Measurements from ENCODE around the gene DLG5.
"Not testable (repeated sequence)": the region's sequence is repeated elsewhere in the genome, so short reads cannot be mapped to it uniquely, and the experiment has no call there.

Gene DLG5

DNA sequence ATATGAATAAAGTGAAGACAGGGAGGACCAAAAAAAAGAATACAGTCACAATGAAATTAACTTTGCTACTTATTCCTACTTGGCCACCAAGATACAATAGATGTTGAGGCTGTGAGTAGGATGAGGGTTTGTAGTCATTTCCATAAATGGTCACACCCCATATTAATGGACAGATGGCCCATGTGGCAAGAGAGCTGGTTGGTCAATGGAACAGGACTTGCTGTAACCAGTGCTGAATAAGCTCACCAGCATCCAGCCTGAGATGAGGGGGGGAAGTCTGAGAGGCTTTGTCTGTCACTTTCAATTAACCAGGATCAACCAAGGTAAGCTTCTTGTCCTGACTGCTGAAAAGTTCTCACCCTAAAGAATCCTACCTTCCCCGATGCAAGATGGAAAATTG, 158.5 kb downstream of the DLG5 start:
- no peak for DNase-seq (ENCODE audit: low spot score)

DNA sequence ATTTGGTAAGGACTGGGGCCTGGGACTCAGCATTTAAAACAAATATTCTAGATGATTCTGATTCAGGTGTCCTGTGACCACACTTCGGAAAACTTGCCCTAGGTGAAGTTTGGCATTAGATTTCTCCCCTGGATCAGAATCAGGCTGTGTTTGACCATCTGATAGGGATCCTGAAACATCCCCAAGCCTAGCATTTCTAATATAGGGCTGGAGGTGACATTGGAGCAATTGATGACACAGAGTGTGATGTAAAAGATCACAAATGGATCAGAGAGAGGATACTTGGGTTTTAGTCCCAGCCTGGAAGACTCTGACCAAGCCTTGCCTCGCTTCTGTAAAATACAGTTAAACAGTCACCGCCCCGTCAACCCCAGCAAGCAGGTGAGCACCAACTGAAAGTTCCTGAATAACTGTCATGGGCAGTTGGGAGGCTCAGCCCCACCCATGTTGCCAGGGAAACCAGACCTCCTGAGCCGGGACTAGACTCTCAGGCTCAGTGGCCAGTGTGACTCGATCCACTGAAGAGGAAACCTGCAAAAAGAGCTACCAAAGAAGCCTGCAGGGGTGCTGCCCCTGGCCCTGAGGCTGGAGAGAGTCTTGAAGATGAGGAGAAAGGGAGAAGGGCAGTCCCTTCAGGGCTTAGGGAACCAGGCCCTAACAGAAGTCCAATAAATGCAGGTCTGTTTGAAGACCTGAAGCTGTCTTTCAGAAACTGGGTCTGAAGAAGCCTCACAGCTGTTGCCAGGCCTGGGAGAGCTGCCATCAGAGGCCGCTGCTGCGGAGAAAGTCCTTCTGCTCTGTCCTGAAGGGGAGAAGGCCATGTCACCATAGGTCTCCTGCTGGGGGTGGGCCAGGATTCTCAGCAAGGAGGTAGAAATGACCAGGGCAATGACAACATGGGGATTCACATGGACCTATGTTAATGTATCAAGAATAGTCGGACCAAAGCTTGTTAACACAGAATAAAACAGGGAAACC, 162.8 kb downstream of the DLG5 start:
- no peak for DNase-seq (ENCODE audit: low spot score)

DNA sequence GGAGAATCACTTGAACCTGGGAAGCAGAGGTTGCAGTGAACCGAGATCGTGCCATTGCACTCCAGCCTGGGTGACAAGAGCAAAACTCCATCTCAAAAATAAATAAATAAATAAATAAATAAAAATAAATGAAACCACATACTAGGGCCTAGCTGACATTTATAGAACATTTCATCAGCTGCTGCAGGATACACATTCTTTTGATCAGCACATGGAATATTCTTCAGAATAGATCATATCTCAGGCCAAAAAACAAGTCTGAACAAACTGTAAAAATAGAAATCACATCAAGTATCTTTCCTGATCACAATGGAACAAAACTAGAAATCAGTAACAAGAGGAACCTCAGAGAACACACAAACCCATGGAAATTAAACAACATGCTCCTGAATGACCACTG, 168.1 kb downstream of the DLG5 start:
- DNase-seq (ENCODE audit: low spot score): not testable (repeated sequence)

DNA sequence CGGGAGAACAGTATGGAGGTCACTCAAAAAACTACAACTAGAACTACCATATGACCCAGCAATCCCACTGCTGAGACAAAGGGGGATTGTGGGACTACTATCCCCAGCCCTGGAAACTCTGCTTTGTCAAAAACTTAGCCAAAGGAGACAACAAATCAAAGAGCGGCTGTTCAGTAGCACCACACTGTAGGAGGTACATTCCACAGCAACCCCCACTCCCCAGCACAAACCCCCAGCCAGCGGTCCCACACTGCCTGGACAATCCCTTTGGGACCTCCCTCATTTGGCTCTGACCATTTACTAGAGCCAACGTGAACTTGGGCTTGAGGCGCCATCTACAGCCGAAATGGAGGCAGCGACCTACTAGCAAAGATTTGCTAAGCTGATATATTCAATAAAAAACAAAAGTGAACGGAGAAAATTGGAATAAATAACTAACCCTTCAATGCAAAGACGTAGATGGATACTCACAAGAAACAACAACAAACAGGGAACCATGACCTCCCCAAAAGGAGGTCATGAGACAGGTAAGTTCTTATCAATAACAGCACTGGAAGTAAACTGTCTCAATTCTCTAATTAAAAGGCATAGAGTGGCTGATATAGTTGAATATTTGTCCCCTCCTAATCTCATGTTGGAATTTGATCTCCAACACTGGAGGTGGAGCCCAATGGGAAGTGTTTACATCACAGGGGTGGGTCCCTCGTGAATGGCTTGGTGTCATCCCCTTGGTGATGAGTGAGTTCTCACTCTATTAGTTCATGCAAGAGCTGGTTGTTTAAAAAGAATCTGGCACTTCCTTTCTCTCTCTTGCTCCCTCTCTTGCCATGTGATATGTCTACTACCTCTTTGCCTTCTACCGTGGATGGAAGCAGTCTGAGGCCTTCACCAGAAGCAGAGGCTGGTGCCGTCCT, 170.0 kb downstream of the DLG5 start:
- DNase-seq (ENCODE audit: low spot score): no peak

DNA sequence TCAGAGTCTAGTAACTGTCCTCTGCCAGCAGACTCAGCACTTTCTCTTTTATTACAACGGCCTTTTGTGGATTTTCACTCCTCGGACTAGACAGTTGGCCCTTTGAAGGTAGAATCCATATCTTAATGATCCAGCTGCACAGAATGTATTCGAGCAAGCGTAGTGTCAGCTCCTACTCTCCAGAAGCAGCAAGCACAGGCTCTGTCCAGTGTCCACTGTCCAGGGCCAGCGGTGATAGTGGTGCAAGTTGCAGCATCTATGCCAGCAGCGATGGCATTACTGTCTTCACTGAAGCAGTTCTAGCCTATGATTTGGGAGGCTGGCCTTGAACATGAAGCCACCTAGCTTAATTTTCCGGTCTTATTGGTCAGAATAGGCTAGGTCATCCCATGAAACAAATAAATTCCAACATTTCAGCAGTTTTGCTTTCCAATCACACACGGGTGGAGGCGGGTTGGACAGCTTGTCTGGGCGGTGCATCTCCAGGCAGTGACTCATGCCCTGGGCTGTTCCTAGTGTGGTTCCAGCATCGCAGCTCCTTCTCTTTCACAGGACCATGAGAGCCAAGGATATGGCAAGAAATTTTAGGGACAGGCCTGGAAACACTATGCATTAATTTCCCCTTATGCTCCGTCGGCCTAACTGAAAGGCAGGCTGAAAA, 180.4 kb downstream of the DLG5 start:
- DNase-seq (ENCODE audit: low spot score): no peak

DNA sequence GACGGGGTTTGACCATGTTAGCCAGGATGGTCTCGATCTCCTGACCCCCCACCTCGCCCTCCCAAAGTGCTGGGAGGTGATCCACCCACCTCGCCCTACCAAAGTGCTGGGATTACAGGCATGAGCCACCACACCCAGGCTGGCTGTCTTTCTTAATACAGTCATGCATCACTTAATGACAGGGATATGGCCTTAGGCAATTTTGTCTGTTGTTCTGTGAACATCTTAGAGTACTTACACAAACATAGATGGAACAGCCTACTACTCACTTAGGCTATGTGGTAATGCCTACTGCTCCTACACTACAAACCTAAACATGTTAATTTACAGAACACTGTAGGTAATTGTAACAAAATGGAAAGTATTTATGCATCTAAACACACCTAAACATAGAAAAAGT, 182.3 kb downstream of the DLG5 start:
- DNase-seq (ENCODE audit: low spot score): no peak

DNA sequence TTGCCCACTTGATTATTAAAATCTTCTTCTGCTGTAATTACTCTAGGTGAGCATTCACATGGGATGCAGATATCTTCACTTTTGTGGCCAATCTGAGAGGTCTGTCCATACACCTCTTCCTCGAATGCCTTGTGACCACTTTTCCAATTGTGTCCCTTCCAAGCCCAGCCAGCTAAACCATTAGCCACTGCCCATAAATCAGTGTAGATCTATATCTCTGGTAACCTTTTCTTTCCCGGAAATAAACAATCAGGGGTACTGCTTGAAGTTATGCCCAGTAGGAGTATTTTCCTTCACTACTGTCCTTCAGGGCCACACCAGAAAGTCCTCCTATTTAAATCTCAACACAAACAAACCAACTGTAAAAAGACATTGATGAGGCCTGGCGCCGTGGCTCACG, 184.4 kb downstream of the DLG5 start:
- no peak for DNase-seq (ENCODE audit: low spot score)

DNA sequence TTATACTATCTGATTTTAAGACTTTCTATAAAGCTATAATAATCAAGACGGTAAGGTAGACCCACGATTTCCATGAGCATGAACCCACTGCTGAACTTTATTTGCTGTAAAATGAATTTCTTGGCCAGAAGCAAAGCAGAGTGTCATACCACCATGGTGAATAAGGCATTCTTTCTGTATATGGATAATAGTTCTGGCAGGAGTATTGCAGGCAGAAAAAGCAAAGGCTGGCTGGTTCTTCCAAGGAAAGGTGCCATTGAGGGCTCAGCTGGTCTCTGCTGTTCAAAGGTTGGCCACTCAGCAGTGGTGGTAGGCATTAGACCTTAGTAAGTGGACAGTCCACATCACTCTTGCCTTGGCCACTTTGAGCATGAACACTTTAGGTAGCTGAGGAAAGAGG, 184.8 kb downstream of the DLG5 start:
- DNase-seq (ENCODE audit: low spot score): no peak
